ENCODE data around the gene SPNS2.

DNA sequence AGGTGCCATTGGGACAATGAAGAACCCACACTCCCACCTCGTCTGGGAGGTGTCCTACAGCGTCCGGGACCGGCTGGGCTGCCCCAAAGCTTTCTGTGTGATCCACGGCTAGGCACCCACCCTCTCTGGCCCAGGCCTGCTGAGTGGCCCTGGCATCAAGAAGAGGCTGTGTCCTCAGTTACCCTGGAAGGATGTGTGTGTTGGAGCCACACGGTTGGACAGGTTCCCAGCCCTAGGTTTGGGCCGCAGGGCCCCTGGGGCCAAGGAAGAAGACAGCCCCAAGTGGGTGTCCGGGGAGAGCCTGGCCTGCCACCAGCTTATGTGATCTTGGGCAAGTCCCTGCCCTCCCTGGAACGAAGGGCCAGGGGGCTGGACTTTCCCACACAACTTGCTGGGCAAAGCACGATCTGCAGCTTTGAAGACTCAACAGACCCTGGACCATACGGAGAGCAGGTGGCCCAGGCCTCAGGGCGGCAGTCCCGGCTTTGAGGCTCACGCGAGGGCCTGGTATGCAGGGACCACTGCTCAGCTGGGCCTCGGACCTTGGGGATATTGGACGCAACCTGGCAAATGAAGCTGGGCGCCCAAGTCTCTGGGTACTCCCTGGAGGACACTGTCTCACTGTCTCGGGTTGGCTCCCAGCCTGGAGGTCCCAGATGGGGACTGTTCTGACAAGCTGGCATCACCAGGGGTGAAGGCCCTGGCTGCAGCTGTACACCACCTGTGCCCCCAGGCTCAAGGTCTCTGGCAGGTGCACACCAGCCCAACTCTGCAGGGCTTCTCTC lies 39.0 kb downstream of the SPNS2 start:
- no peak for TF ChIP-seq CTCF (IDR thresholded peaks at IDR 0.05; ENCODE audit: poor library complexity, severe bottlenecking)
- TF ChIP-seq TAF1 (IDR thresholded peaks at IDR 0.05; ENCODE audit: low read depth): no peak
- TF ChIP-seq POLR2AphosphoS5 (IDR thresholded peaks at IDR 0.05): no peak
- TF ChIP-seq EZH2 (IDR thresholded peaks at IDR 0.05; ENCODE audit: borderline replicate concordance, insufficient read depth, low read length, poor library complexity, severe bottlenecking): no peak
- no peak for TF ChIP-seq RAD21 (conservative IDR thresholded peaks at IDR 0.05)
- no peak for TF ChIP-seq REST (IDR thresholded peaks at IDR 0.05; ENCODE audit: borderline replicate concordance)
- no peak for TF ChIP-seq SMC3 (conservative IDR thresholded peaks at IDR 0.05; ENCODE audit: poor library complexity)
